ENCODE data around the gene SEC23IP. TPM values are rescaled to one million over a fixed set of nuclear protein-coding genes. Genes with fewer than 3 reads are reported as not detected.
A peak's percentile ranks its signal among the peaks of the same experiment; 100 is the strongest.
"Not testable (repeated sequence)": the region's sequence is repeated elsewhere in the genome, so short reads cannot be mapped to it uniquely, and the experiment has no call there.

SEC23IP gene
- 27.8 and 32.2 TPM in 2 replicates for total RNA-seq (2014; rRNA removed; shearing (Covaris generic))

GRCh38 chr10:119892188-119893065 lies at the start of gene SEC23IP:
SEC23IP (plus strand) TSS chr10:119892730; CDS start chr10:119892783, 53 bp downstream.
- DNase-seq (ENCODE audit: low read depth): peak; percentile 95

GRCh38 chr10:119845656-119846055 lies 46.9 kb upstream of the SEC23IP start:
- DNase-seq (ENCODE audit: low read depth): no peak

GRCh38 chr10:119849031-119849789 lies 43.3 kb upstream of the SEC23IP start:
- peak; percentile 55 for DNase-seq (ENCODE audit: low read depth)

- DNase-seq (ENCODE audit: low read depth): no peak
Observed at GRCh38 chr10:119849944-119850343, 42.6 kb upstream of the SEC23IP start.

- no peak for DNase-seq (ENCODE audit: low read depth)
Observed at GRCh38 chr10:119852277-119852676, 40.3 kb upstream of the SEC23IP start.

GRCh38 chr10:119852822-119853221 lies 39.7 kb upstream of the SEC23IP start:
- no peak for DNase-seq (ENCODE audit: low read depth)

GRCh38 chr10:119853574-119853973 lies 39.0 kb upstream of the SEC23IP start:
- no peak for DNase-seq (ENCODE audit: low read depth)

- DNase-seq (ENCODE audit: low read depth): no peak
Observed at GRCh38 chr10:119858063-119858462, 34.5 kb upstream of the SEC23IP start.

- peak; percentile 50 for DNase-seq (ENCODE audit: low read depth)
Observed at GRCh38 chr10:119859420-119860258, 32.9 kb upstream of the SEC23IP start.

GRCh38 chr10:119860866-119861607 lies 31.5 kb upstream of the SEC23IP start:
- DNase-seq (ENCODE audit: low read depth): no peak

- no peak for DNase-seq (ENCODE audit: low read depth)
Observed at GRCh38 chr10:119862524-119862923, 30.0 kb upstream of the SEC23IP start.

GRCh38 chr10:119863951-119864565 lies 28.5 kb upstream of the SEC23IP start:
- no peak for DNase-seq (ENCODE audit: low read depth)

- no peak for DNase-seq (ENCODE audit: low read depth)
Observed at GRCh38 chr10:119865699-119866240, 26.8 kb upstream of the SEC23IP start.

GRCh38 chr10:119867317-119867716 lies 25.2 kb upstream of the SEC23IP start:
- no peak for DNase-seq (ENCODE audit: low read depth)

- not testable (repeated sequence) for DNase-seq (ENCODE audit: low read depth)
Observed at GRCh38 chr10:119869398-119869797, 23.1 kb upstream of the SEC23IP start.

GRCh38 chr10:119871881-119872609 lies 20.5 kb upstream of the SEC23IP start:
- DNase-seq (ENCODE audit: low read depth): peak; percentile 44

GRCh38 chr10:119872610-119872859 lies 20.0 kb upstream of the SEC23IP start, which contains the start of gene MCMBP:
MCMBP (minus strand) TSS chr10:119872843; CDS start chr10:119872584, 259 bp downstream.
- DNase-seq (ENCODE audit: low read depth): no peak

- DNase-seq (ENCODE audit: low read depth): peak; percentile 78
Observed at GRCh38 chr10:119872860-119873681, 19.5 kb upstream of the SEC23IP start.

GRCh38 chr10:119878524-119878923 lies 14.0 kb upstream of the SEC23IP start:
- no peak for DNase-seq (ENCODE audit: low read depth)

Measured in M059J (cell line).